Measurements from ENCODE around the gene CCDC57. TPM values are rescaled to one million over a fixed set of nuclear protein-coding genes. Genes with fewer than 3 reads are reported as not detected.

Gene CCDC57
- total and polyA plus RNA-seq, 2 of the 8 experiments (the other 6 are each of a cell fraction or from before 2014, with no cell fraction given): 8.4 to 12.9 TPM

DNA sequence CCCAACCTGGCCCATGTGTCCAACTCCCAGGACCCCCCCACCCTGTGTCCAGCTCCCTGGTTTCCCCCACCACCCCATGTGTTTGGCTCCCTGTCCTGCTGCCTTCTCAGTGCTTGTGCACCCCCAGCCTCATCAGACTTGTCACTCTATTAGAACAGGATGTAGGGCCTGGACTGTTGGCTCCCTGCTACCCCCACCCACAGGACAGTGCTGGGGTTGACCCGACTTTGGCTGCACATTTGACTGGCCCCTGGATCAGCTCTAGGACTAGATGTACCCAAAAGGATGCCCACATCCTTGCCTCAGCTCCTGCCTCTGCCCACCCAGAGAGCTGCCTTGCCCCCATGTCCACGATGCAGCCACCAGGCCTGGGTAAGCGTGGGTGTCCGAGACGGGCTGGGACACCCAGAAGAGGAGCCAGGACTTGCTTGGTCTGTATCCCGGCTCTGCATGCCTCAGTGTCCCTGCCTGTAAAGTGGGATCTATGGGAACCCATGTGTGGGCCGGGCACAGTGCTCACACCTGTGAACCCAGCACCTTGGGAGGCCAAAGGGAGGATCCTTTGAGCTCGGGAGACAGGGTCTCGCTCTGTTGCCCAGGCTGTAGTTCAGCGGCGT lies 1.5 kb upstream of the CCDC57 start:
- Histone ChIP-seq H2BK5ac (ENCODE audit: low read depth, low read length) (no peak overlapping the region), H2AFZ (ENCODE audit: low read length) (no peak overlapping the region), H3K9me3 (ENCODE audit: insufficient read depth in 2 of 2, low read depth in 1 of 2, low read length in 1 of 2) (no peaks in the 10 kb centered on the region; a peak in 1 of 4 replicates), H4K5ac (ENCODE audit: insufficient read length, low read depth, low read length) (no peak overlapping the region), H3K4me2 (ENCODE audit: insufficient read depth in 1 of 2, low read depth in 2 of 2, low read length in 2 of 2) (peak overlapping the region in 1 of 2 experiments; percentile 61; a peak in 1 of 4 replicates), H3K27me3 (replicated peaks in 1 of 4; ENCODE audit: control insufficient read depth in 3 of 4, extremely low read depth in 1 of 4, insufficient read depth in 3 of 4, low read length in 3 of 4) (peaks cover 2 to 21% (median 13%) of the 10 kb centered on the region in 4 experiments), H3K56ac (replicated peaks; ENCODE audit: insufficient read length, low read depth, low read length) (no peak overlapping the region), H2BK15ac (ENCODE audit: low read length) (no peak overlapping the region), H2AK5ac (ENCODE audit: low read depth, low read length) (no peak overlapping the region), H3K4ac (replicated peaks; ENCODE audit: insufficient read length, low read depth, low read length) (no peak overlapping the region), H3K18ac (ENCODE audit: extremely low read depth, low read length) (no peak overlapping the region), H3K4me3 (ENCODE audit: extremely low read depth in 1 of 4, insufficient read depth in 2 of 4, low read depth in 3 of 4, low read length in 4 of 4) (no peak overlapping the region), H3K23ac (ENCODE audit: insufficient read length) (no peak overlapping the region), H3K14ac (ENCODE audit: insufficient read length) (no peak overlapping the region), H3K23me2 (ENCODE audit: low read depth, low read length) (peaks cover 4% of the 10 kb centered on the region; the same call in 1 of the 2 replicates), H4K91ac (replicated peaks; ENCODE audit: insufficient read length, low read length) (no peak overlapping the region), H4K20me1 (replicated peaks in 1 of 2; ENCODE audit: control insufficient read depth in 1 of 2, insufficient read depth in 2 of 2, low read length in 2 of 2) (peaks cover 0 to 2% of the 10 kb centered on the region in 2 experiments), H2BK20ac (ENCODE audit: low read length) (no peak overlapping the region), H4K8ac (ENCODE audit: extremely low read depth, insufficient read depth, low read length) (peak overlapping the region; percentile 68), H3K4me1 (replicated peaks in 1 of 4; ENCODE audit: control insufficient read depth in 3 of 4, insufficient read depth in 4 of 4, low read length in 3 of 4) (peaks cover 0 to 4% (median under 1%) of the 10 kb centered on the region in 4 experiments; a peak in 2 of 7 replicates), H3K79me1 (ENCODE audit: low read depth, low read length) (no peaks in the 10 kb centered on the region), H3K27ac (ENCODE audit: low read depth, low read length) (no peak overlapping the region), H3K79me2 (ENCODE audit: control insufficient read depth in 1 of 2, insufficient read depth in 2 of 2, low read length in 2 of 2) (no peaks in the 10 kb centered on the region), H2BK12ac (ENCODE audit: low read depth, low read length) (no peak overlapping the region), H3K9ac (replicated peaks in 1 of 4; ENCODE audit: extremely low read depth in 1 of 4, low read depth in 3 of 4, low read length in 3 of 4) (no peak overlapping the region), H2BK120ac (replicated peaks; ENCODE audit: low read depth, low read length) (no peak overlapping the region), H3K36me3 (ENCODE audit: control insufficient read depth in 2 of 4, insufficient read depth in 4 of 4, low read length in 3 of 4) (no peaks in the 10 kb centered on the region)
- TF ChIP-seq RAD21 (IDR thresholded peaks at IDR 0.05 in 1 of 2, conservative IDR thresholded peaks at IDR 0.05 in 1 of 2; ENCODE audit: low read depth in 2 of 2, low read length in 2 of 2) (no peak), SP2 (IDR thresholded peaks at IDR 0.05; ENCODE audit: low read length) (no peak), ZNF274 (IDR thresholded peaks at IDR 0.05; ENCODE audit: borderline replicate concordance, extremely low read depth, low read length) (no peak), TAF1 (IDR thresholded peaks at IDR 0.05; ENCODE audit: low read depth, low read length) (no peak), YY1 (IDR thresholded peaks at IDR 0.05; ENCODE audit: low read depth, low read length) (no peak), CREB1 (IDR thresholded peaks at IDR 0.05) (no peak), HDAC6 (IDR thresholded peaks at IDR 0.05; ENCODE audit: low read depth, low read length) (no peak), RXRA (IDR thresholded peaks at IDR 0.05; ENCODE audit: insufficient read depth, low read depth, low read length) (no peak), CHD1 (IDR thresholded peaks at IDR 0.05; ENCODE audit: low read depth, low read length) (no peak)
- WGBS, 2 experiments (ENCODE audit: extremely low coverage in 1 of 2, insufficient coverage in 1 of 2, insufficient read length in 1 of 2, insufficient replicate concordance in 2 of 2, low coverage in 1 of 2, low lambda C conversion rate in 2 of 2, missing lambda C conversion rate in 1 of 2): 90% methylated on average over 9 of the region's 11 CpGs; no CpG with 5 or more reads in 1 of the 2 experiments
- ChIA-PET CTCF (ENCODE audit: partially characterized antibody) (interaction anchor here (1.1 kb wide), 2 partner anchors 23 to 38 kb away, joined by 3 read pairs; no protein-coding TSS in a partner anchor), POLR2A (ENCODE audit: partially characterized antibody) (interaction anchor here (1.1 to 3.6 kb wide), 2 partner anchors 15 to 22 kb away, joined by 4 to 11 read pairs; partner anchors contain the start of gene SLC16A3)
- DNase-seq (ENCODE audit: low read depth in 1 of 2, low spot score in 2 of 2) (no peak), FAIRE-seq (no peak)
